ENCODE results near the gene ZFAND3.

DNA sequence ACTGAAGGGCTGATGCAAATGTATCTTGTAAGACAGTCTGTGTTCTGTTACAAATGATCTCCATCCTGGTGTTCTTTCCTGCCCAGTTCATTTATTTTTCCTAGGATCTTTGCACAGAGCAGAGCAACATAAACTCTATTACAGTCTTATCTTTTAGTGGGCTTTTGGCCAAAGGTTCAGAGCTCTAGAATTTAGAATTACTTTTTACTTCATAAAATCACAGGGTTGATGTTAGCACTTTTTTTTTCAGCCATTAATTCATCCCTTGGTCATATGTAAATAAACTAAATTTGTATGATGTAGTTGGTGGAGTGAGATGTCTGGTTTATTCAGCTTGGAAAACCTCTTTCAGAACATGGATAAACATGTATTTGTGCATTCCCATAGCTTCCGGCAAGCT is 181.9 kb downstream of the ZFAND3 start:
- no peak for TF ChIP-seq POLR2A (IDR thresholded peaks at IDR 0.05)
- TF ChIP-seq, protein P1, sequence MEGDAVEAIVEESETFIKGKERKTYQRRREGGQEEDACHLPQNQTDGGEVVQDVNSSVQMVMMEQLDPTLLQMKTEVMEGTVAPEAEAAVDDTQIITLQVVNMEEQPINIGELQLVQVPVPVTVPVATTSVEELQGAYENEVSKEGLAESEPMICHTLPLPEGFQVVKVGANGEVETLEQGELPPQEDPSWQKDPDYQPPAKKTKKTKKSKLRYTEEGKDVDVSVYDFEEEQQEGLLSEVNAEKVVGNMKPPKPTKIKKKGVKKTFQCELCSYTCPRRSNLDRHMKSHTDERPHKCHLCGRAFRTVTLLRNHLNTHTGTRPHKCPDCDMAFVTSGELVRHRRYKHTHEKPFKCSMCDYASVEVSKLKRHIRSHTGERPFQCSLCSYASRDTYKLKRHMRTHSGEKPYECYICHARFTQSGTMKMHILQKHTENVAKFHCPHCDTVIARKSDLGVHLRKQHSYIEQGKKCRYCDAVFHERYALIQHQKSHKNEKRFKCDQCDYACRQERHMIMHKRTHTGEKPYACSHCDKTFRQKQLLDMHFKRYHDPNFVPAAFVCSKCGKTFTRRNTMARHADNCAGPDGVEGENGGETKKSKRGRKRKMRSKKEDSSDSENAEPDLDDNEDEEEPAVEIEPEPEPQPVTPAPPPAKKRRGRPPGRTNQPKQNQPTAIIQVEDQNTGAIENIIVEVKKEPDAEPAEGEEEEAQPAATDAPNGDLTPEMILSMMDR (IDR thresholded peaks at IDR 0.05) = no peak
- TF ChIP-seq POLR2AphosphoS5 (IDR thresholded peaks at IDR 0.05) = no peak

Measured in upper lobe of left lung (tissue), 4 donors.